Measurements from ENCODE around the gene MFSD12.
A peak's percentile ranks its signal among the peaks of the same experiment; 100 is the strongest.

The MFSD12 gene

GRCh38 chr19:3506384-3507340 is 50.7 kb downstream of the MFSD12 start:
- no peak for DNase-seq (ENCODE audit: extremely low read depth, low read depth)
- TF ChIP-seq CTCF (IDR thresholded peaks at IDR 0.05; ENCODE audit: low read depth, low read length), result no peak

- DNase-seq (ENCODE audit: extremely low read depth, low read depth), result peak; percentile 97
- TF ChIP-seq CTCF (IDR thresholded peaks at IDR 0.05; ENCODE audit: low read depth, low read length), result peak; percentile 11; the same call in 1 of the 2 replicates
These were observed 51.6 kb downstream of the MFSD12 start, which contains the start of gene FZR1 for GRCh38 chr19:3505598-3506383. Gene FZR1, plus strand, starts transcription at chr19:3506311. Its CDS starts 16,679 bp downstream, at chr19:3522990.

DNA sequence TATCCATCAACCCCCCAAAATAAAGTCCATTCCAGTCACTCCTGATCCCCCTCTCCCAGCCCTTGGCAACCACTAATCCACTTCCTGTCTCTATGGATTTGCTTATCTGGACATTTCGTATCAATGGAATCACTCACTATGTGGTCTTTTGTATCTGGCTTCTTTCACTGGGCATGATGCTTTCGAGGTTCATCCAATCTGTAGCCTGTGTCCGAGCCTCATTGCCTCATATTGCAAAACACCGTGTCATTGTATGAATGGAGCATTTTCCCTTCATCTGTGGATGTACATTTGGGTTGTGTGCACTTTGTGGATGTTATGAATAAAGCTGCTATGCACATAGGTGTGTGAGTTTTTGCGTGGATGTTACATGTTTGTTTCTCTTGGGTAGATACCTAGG is 52.7 kb downstream of the MFSD12 start:
- no peak for TF ChIP-seq CTCF (IDR thresholded peaks at IDR 0.05; ENCODE audit: low read depth, low read length)
- no peak for DNase-seq (ENCODE audit: extremely low read depth, low read depth)

DNA sequence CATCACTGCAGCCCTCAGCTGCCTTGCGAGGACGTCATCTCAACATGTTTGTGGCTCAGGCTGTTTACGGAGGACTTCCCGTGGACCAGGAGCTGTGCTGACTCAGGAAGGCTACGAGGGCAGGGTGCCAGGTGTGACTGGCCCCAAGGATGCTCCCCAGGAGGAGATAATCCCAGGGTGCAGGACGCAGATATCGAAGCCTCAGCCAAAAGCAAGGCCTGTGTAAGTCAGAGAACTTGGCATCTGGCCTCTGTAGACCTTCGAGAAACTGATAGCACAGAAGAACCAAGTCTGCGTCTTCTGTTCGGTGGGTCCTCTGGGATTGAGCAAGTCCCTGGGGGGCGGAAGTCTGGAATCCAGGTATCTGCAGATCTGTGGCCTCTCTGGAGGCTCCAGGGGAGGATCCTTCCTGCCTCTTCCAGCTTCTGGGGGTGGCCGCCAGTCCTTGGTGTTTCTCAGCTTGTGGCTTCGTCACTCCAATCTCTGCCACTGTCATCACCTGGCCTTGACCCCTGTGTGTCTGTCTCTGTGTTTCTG is 54.3 kb downstream of the MFSD12 start:
- TF ChIP-seq CTCF (IDR thresholded peaks at IDR 0.05; ENCODE audit: low read depth, low read length), result no peak
- no peak for DNase-seq (ENCODE audit: extremely low read depth, low read depth)

GRCh38 chr19:3501780-3502179 is 55.6 kb downstream of the MFSD12 start:
- DNase-seq (ENCODE audit: extremely low read depth, low read depth), result no peak
- no peak for TF ChIP-seq CTCF (IDR thresholded peaks at IDR 0.05; ENCODE audit: low read depth, low read length)

GRCh38 chr19:3500429-3501101 is 56.8 kb downstream of the MFSD12 start, which contains the start of gene DOHH:
Gene DOHH, minus strand, starts transcription at chr19:3500674. Its CDS starts 3,860 bp downstream, at chr19:3496814.
- peak; percentile 91 for DNase-seq (ENCODE audit: extremely low read depth, low read depth)
- no peak for TF ChIP-seq CTCF (IDR thresholded peaks at IDR 0.05; ENCODE audit: low read depth, low read length)
